B cell (primary cell): ENCODE data around the gene GPR137. TPM values are rescaled to one million over a fixed set of nuclear protein-coding genes. Genes with fewer than 3 reads are reported as not detected.
A peak's percentile ranks its signal among the peaks of the same experiment; 100 is the strongest.

Experiments used
- ATAC-seq: fragments of 200-7000 bp; cut with Tn5 transposase; one replicate; pipeline ENCODE4 v1.10.0; 2021; ENCODE audit warnings: low read depth, mild to moderate bottlenecking, moderate number of reproducible peaks, moderate library complexity
- CTCF ChIA-PET: fragments of 350-600 bp; sonication (Branson Sonifier 250); formaldehyde crosslinking; loops from one replicate; lab custom pipeline; 2021; ENCODE audit warnings: antibody characterized with exemption, inconsistent platforms; lab: Charles Lee
- POLR2A ChIA-PET: fragments of 350-600 bp; sonication (Branson Sonifier 250); formaldehyde crosslinking; loops from one replicate; lab custom pipeline; 2021; ENCODE audit warnings: antibody characterized with exemption; lab: Charles Lee
- DNase-seq: peaks from one replicate; pipeline ENCODE4 v3.0.0; 2013
- H2AFZ ChIP-seq: 2 replicates; pipeline ENCODE4 v1.6.1; 2012; ENCODE audit warnings: mild to moderate bottlenecking, low read depth, low read length; ENCODE audit not compliant: insufficient read depth, poor library complexity, severe bottlenecking
- H3K27ac ChIP-seq, 2 donors: 1 replicate in 1 of 2; 2 replicates in 1 of 2; pipeline ENCODE4 v1.5.1; 2012 to 2013; ENCODE audit warnings: low read length in 2 of 2, mild to moderate bottlenecking in 2 of 2, moderate library complexity in 1 of 2
- H3K27me3 ChIP-seq, 4 experiments: fragments of 200-600 bp in 1 of 4; sonication (generic) in 1 of 4; replicated peaks in 1 of 4; 1 replicate in 2 of 4; 2 replicates in 2 of 4; pipeline versions ENCODE4 v1.6.1 to v1.7.0; 2013 to 2016; ENCODE audit warnings: low read length in 3 of 4, mild to moderate bottlenecking in 2 of 4, mixed read lengths in 1 of 4, moderate library complexity in 1 of 4; ENCODE audit not compliant: insufficient read depth in 4 of 4, control insufficient read depth in 3 of 4; ENCODE audit errors: control extremely low read depth in 1 of 4
- H3K36me3 ChIP-seq, 2 experiments: replicated peaks in 1 of 2; 1 replicate in 1 of 2; 2 replicates in 1 of 2; pipeline versions ENCODE4 v1.6.1 to v1.7.1; 2013; ENCODE audit warnings: low read length in 1 of 2; ENCODE audit not compliant: insufficient read depth in 2 of 2, control insufficient read depth in 1 of 2; ENCODE audit errors: control extremely low read depth in 1 of 2, extremely low read depth in 1 of 2
- H3K4me1 ChIP-seq, 2 donors: fragments of 200-600 bp in 1 of 2; sonication (generic) in 1 of 2; 1 replicate in 1 of 2; 2 replicates in 1 of 2; pipeline versions ENCODE4 v1.5.1 to v1.6.1; 2013 to 2017; ENCODE audit warnings: low read length in 2 of 2; ENCODE audit not compliant: control insufficient read depth in 2 of 2, insufficient read depth in 2 of 2
- H3K4me2 ChIP-seq: replicated peaks from 2 replicates; pipeline ENCODE3; 2012; ENCODE audit warnings: mild to moderate bottlenecking, low read depth, low read length; ENCODE audit not compliant: poor library complexity, severe bottlenecking
- H3K4me3 ChIP-seq, 5 experiments: fragments of 200-600 bp in 1 of 5; sonication (generic) in 1 of 5; 1 replicate in 3 of 5; 2 replicates in 2 of 5; pipeline versions ENCODE4 v1.5.1 to v1.7.0; 2011 to 2016; ENCODE audit warnings: low read length in 4 of 5, mild to moderate bottlenecking in 4 of 5, low read depth in 2 of 5, control low read depth in 1 of 5, moderate library complexity in 1 of 5; ENCODE audit not compliant: insufficient read depth in 1 of 5; ENCODE audit errors: control extremely low read depth in 1 of 5, extremely low read depth in 1 of 5
- H3K79me2 ChIP-seq: fragments of 200-600 bp; sonication (generic); one replicate; pipeline ENCODE4 v1.6.0; 2016; ENCODE audit warnings: low read length; ENCODE audit not compliant: control insufficient read depth, insufficient read depth
- H3K9ac ChIP-seq: fragments of 200-600 bp; sonication (generic); 2 replicates; pipeline ENCODE4 v1.6.1; 2017; ENCODE audit warnings: mild to moderate bottlenecking, low read length, moderate library complexity
- H3K9me3 ChIP-seq, 3 donors: one replicate each; pipeline versions ENCODE4 v1.6.1 to v1.7.1; 2013; ENCODE audit warnings: low read length in 2 of 3; ENCODE audit not compliant: control insufficient read depth in 2 of 3, insufficient read depth in 1 of 3; ENCODE audit errors: control extremely low read depth in 1 of 3
- H4K20me1 ChIP-seq: 2 replicates; pipeline ENCODE4 v1.6.0; 2012; ENCODE audit warnings: mild to moderate bottlenecking, low read length; ENCODE audit not compliant: insufficient read depth, control insufficient read depth, poor library complexity, severe bottlenecking
- H3K27ac Mint-ChIP-seq: one replicate; pipeline ENCODE4 v1.8.0; 2021; ENCODE audit warnings: mixed read lengths
- H3K27me3 Mint-ChIP-seq: one replicate; pipeline ENCODE4 v1.8.0; 2021; ENCODE audit warnings: mixed read lengths
- H3K4me1 Mint-ChIP-seq: one replicate; pipeline ENCODE4 v1.8.0; 2021; ENCODE audit warnings: mixed read lengths
- H3K4me3 Mint-ChIP-seq: one replicate; pipeline ENCODE4 v1.8.0; 2021; ENCODE audit warnings: mixed read lengths
- H3K9me3 Mint-ChIP-seq: one replicate; pipeline ENCODE4 v1.8.0; 2022; ENCODE audit warnings: mixed read lengths; ENCODE audit not compliant: insufficient read depth
- CTCF ChIP-seq: fragments of 200-600 bp; IDR thresholded peaks from one replicate; pipeline ENCODE4 v1.8.0; 2022; ENCODE audit warnings: antibody characterized with exemption, mild to moderate bottlenecking
- EZH2 ChIP-seq: IDR thresholded peaks from 2 replicates; pipeline ENCODE4 v1.6.1; 2012; ENCODE audit warnings: borderline replicate concordance, low read depth, mild to moderate bottlenecking, moderate library complexity, low read length; ENCODE audit not compliant: insufficient read depth, poor library complexity, severe bottlenecking
- WGBS: methylation state at CpG from one replicate; pipeline ENCODE4 v1.1.5; 2013; ENCODE audit warnings: missing lambda C conversion rate; ENCODE audit not compliant: insufficient coverage; 5-methylcytosine and 5-hydroxymethylcytosine counted together
- intact Hi-C: fragments of 100-400 bp; cut with micrococcal nuclease; formaldehyde crosslinking; loops from one replicate; pipeline ENCODE4 v1.10.0; 2022
- polyA minus RNA-seq: library from RNA; depleted of rRNA, polyadenylated mRNA; stranded (reverse); fragments of >200 nt; gene quantifications from 2 replicates; pipeline ENCODE4 v1.2.3, GENCODE V29; 2012
- polyA plus RNA-seq: library from polyadenylated mRNA; depleted of rRNA; stranded (reverse); fragments of >200 nt; gene quantifications from 2 replicates; pipeline ENCODE4 v1.2.3, GENCODE V29; 2012
- total RNA-seq, 2 donors: library from RNA; stranded (reverse); fragments of 120-200 nt in 1 of 2; gene quantifications; 1 replicate in 1 of 2; 2 replicates in 1 of 2; pipeline versions ENCODE4 v1.2.3 to v1.2.4, GENCODE V29; 2013 to 2022

GPR137 gene
- total RNA-seq (62.5 and 66.1 TPM in 2 replicates), polyA plus RNA-seq (49.9 and 58.8 TPM in 2 replicates), polyA minus RNA-seq (37.0 and 92.9 TPM in 2 replicates)
- total RNA-seq (2013) = 17.2 TPM

- POLR2A ChIA-PET = interaction anchor here (0.9 to 5.7 kb wide), 11 partner anchors 9 to 81 kb away, joined by 3 to 67 read pairs (median 5); partner anchors contain the start of genes CATSPERZ, ESRRA, FKBP2 and PLCB3
These were observed at the start of gene GPR137 for GRCh38 chr11:64284962-64285884. TSS of gene GPR137 (plus strand) at chr11:64285848. CDS start at chr11:64286525, 677 bp downstream.

More at GRCh38 chr11:64284962-64285884, at the start of gene GPR137:
- Mint-ChIP-seq H3K9me3 (no peaks in the 10 kb centered on the region), H3K4me1 (peaks cover 20% of the 10 kb centered on the region), H3K27ac (peak within 1 kb of the TSS; percentile 96), H3K4me3 (peak within 1 kb of the TSS; percentile 90), H3K27me3 (no peaks in the 10 kb centered on the region)
- H3K27me3 ChIP-seq = peaks cover 0 to 2% (median under 1%) of the 10 kb centered on the region in 4 experiments
- peak; percentile 98 for DNase-seq
- peak; percentile 65 for ATAC-seq
- under 1% methylated on average over 97 of the region's 102 CpGs for WGBS
- H3K36me3 ChIP-seq = peaks cover 0 to 7% of the 10 kb centered on the region in 2 experiments
- peaks cover 13 to 18% of the 10 kb centered on the region in 2 donors for H3K4me1 ChIP-seq
- peaks cover 34% of the 10 kb centered on the region for H3K79me2 ChIP-seq
- intact Hi-C loops = loop anchor here (1.0 to 2.0 kb wide), 8 partner anchors 15 to 100 kb away; partner anchors contain the start of genes DNAJC4, ESRRA, FKBP2 and PLCB3
- CTCF ChIA-PET = interaction anchor here (0.6 to 4.6 kb wide), 12 partner anchors 10 to 188 kb away, joined by 3 to 33 read pairs (median 5); partner anchors contain the start of genes CATSPERZ, PLCB3, PPP1R14B and PRDX5
- H3K9me3 ChIP-seq = no peaks in the 10 kb centered on the region
- peak within 1 kb of the TSS; percentile 100 for H3K9ac ChIP-seq
- H3K4me2 ChIP-seq = peak within 1 kb of the TSS; percentile 97
- peak within 1 kb of the TSS; percentile 100 for H3K27ac ChIP-seq
- peaks cover 16% of the 10 kb centered on the region for H4K20me1 ChIP-seq
- TF ChIP-seq CTCF = no peak
- TF ChIP-seq EZH2 = no peak
- H3K4me3 ChIP-seq = peak within 1 kb of the TSS; percentile 61 to 97 (median 90)
- peak within 1 kb of the TSS; percentile 74 for H2AFZ ChIP-seq
